Aorta (tissue), 5 donors: ENCODE data around the gene ACTR8. TPM values are rescaled to one million over a fixed set of nuclear protein-coding genes. Genes with fewer than 3 reads are reported as not detected.
"Not testable (repeated sequence)": the region's sequence is repeated elsewhere in the genome, so short reads cannot be mapped to it uniquely, and the experiment has no call there.

ENCODE experiments used
- ATAC-seq: fragments of 200-7000 bp; cut with Tn5 transposase; one replicate; pipeline ENCODE4 v1.9.1; 2022; ENCODE audit warnings: moderate library complexity; ENCODE audit not compliant: low FRiP score
- DNase-seq, 2 donors: peaks; one replicate each; pipeline ENCODE4 v3.0.0-alpha.2; 2020
- H3K27ac ChIP-seq, 2 donors: one replicate each; pipeline ENCODE4 v1.5.1; 2013; ENCODE audit warnings: low read length in 2 of 2, mild to moderate bottlenecking in 2 of 2, moderate library complexity in 2 of 2, control low read depth in 1 of 2, inconsistent platforms in 1 of 2, low read depth in 1 of 2
- H3K27me3 ChIP-seq, 2 donors: one replicate each; pipeline ENCODE4 v1.6.1; 2013; ENCODE audit warnings: control low read depth in 1 of 2, low read length in 1 of 2, mild to moderate bottlenecking in 1 of 2, moderate library complexity in 1 of 2; ENCODE audit not compliant: insufficient read depth in 2 of 2, control insufficient read depth in 1 of 2
- H3K36me3 ChIP-seq, 2 donors: one replicate each; pipeline ENCODE4 v1.6.1; 2013; ENCODE audit warnings: control low read depth in 1 of 2, low read length in 1 of 2, mild to moderate bottlenecking in 1 of 2; ENCODE audit not compliant: insufficient read depth in 2 of 2, control insufficient read depth in 1 of 2
- H3K4me1 ChIP-seq, 2 donors: one replicate each; pipeline ENCODE4 v1.6.1; 2013; ENCODE audit warnings: low read length in 2 of 2, control low read depth in 1 of 2, mild to moderate bottlenecking in 1 of 2, moderate library complexity in 1 of 2; ENCODE audit not compliant: insufficient read depth in 2 of 2, control insufficient read depth in 1 of 2
- H3K4me3 ChIP-seq, 2 donors: one replicate each; pipeline ENCODE4 v1.5.1; 2013; ENCODE audit warnings: low read length in 2 of 2, control low read depth in 1 of 2, mild to moderate bottlenecking in 1 of 2
- H3K9me3 ChIP-seq: one replicate; pipeline ENCODE4 v1.6.1; 2013; ENCODE audit warnings: mild to moderate bottlenecking, low read length; ENCODE audit not compliant: control insufficient read depth
- WGBS, 2 donors: extraction: QIAGEN DNeasy Blood & Tissue Kit; methylation state at CpG; one replicate each; pipeline ENCODE4 v1.1.7; 2013; 5-methylcytosine and 5-hydroxymethylcytosine counted together
- intact Hi-C, 2 donors: fragments of 100-400 bp; cut with DNase I; formaldehyde crosslinking; loops; one replicate each; pipeline versions ENCODE4 v1.14.2 to v1.15.0; 2022
- long read RNA-seq, 2 donors: library from polyadenylated mRNA; unstranded; transcript quantifications; one replicate each; pipeline ENCODE4 v2.0.0, GENCODE V29; 2020 to 2021
- polyA plus RNA-seq, 2 donors: library from polyadenylated mRNA; stranded (reverse); fragments of 200-250 nt; gene quantifications; one replicate each; pipeline ENCODE4 v1.2.3, GENCODE V29; 2013
- total RNA-seq, 2 donors: library from RNA; stranded (reverse); fragmentation: NEBNext Ultra II Directional; extraction: Animal tissue kit (Norgen Biotek cat#: 25700); gene quantifications; one replicate each; pipeline ENCODE4 v1.2.1, GENCODE V29; 2021
- donor health status: healthy with polysubstance abuse.
- donor health status: Bipolar disorder and iron deficiency.
- donor health status: DM: no; HTN: no; CAD: no.
- donor health status: DM: no; HTN: no; CAD: no.
- donor health status: DM: yes; HTN: yes; CAD: no.

The ACTR8 gene
- total RNA-seq (10 to 100 TPM; 18.9 to 29.1 TPM), polyA plus RNA-seq (10 to 100 TPM in 1 of 2 donors, 1 to 10 TPM in 1; 5.4 to 14.0 TPM)
- long read RNA-seq, donor 1, transcript ACTR8-201 (13 exons, 3,629 nt): major isoform, 20 of 30 reads
- long read RNA-seq, donor 1, partial matches to known transcripts: 3 of 30 reads
- long read RNA-seq, donor 1, other reads (novel, unspliced or antisense): 7 of 30 reads
- long read RNA-seq, donor 2, transcript ACTR8-201 (13 exons, 3,629 nt): major isoform, 7 of 10 reads
- long read RNA-seq, donor 2, partial matches to known transcripts: 0 of 10 reads
- long read RNA-seq, donor 2, other reads (novel, unspliced or antisense): 3 of 10 reads

GRCh38 chr3:53881691-53882593 is at the start of gene ACTR8:
TSS of gene ACTR8 (minus strand) at chr3:53882152. CDS start at chr3:53882101, 51 bp downstream.
- intact Hi-C loops: loop anchor here in 1 of 2 donors (10.0 kb wide), 1 partner anchor 537 kb away; the partner anchor contains the start of gene DCP1A
- H3K27ac ChIP-seq: peak within 1 kb of the TSS in 1 of 2 donors; percentile 77
- H3K4me1 ChIP-seq: no peaks in the 10 kb centered on the region
- peak within 1 kb of the TSS; percentile 67 to 95 for H3K4me3 ChIP-seq
- peaks cover 0 to 2% of the 10 kb centered on the region in 2 donors for H3K36me3 ChIP-seq
- WGBS, 2 donors: 1% methylated on average over 62 to 65 of the region's 65 CpGs
- peak; percentile 90 to 95 for DNase-seq
- H3K27me3 ChIP-seq: no peaks in the 10 kb centered on the region
- H3K9me3 ChIP-seq: no peaks in the 10 kb centered on the region
- peak; percentile 99 for ATAC-seq

- H3K36me3 ChIP-seq, H3K27me3 ChIP-seq, DNase-seq, H3K27ac ChIP-seq, intact Hi-C loops, H3K4me3 ChIP-seq, ATAC-seq, H3K4me1 ChIP-seq, H3K9me3 ChIP-seq: not testable (repeated sequence)
- 74 to 80% methylated on average over 26 to 30 of the region's 30 CpGs for WGBS, 2 donors
Measured at GRCh38 chr3:53927208-53927872, 45.4 kb upstream of the ACTR8 start.

GRCh38 chr3:53921296-53921695 is 39.3 kb upstream of the ACTR8 start:
- H3K27ac ChIP-seq: no peak overlapping the region
- no peak for ATAC-seq
- 57 to 58% methylated on average over 1 of the region's 1 CpG for WGBS, 2 donors
- no peak overlapping the region for H3K4me3 ChIP-seq
- H3K36me3 ChIP-seq: no peaks in the 10 kb centered on the region
- no peaks in the 10 kb centered on the region for H3K4me1 ChIP-seq
- no peak for DNase-seq
- H3K27me3 ChIP-seq: peaks cover 0 to 2% of the 10 kb centered on the region in 2 donors
- H3K9me3 ChIP-seq: no peaks in the 10 kb centered on the region
- intact Hi-C loops: no loop called here

- WGBS, 2 donors: 88 to 91% methylated on average over 2 of the region's 2 CpGs
- ATAC-seq: no peak
- intact Hi-C loops: no loop called here
- H3K4me3 ChIP-seq: no peak overlapping the region
- no peaks in the 10 kb centered on the region for H3K36me3 ChIP-seq
- H3K4me1 ChIP-seq: no peaks in the 10 kb centered on the region
- no peak overlapping the region for H3K27ac ChIP-seq
- DNase-seq: no peak
- H3K27me3 ChIP-seq: peaks cover 0 to 2% of the 10 kb centered on the region in 2 donors
- H3K9me3 ChIP-seq: no peaks in the 10 kb centered on the region
Measured at GRCh38 chr3:53919741-53920140, 37.8 kb upstream of the ACTR8 start.

GRCh38 chr3:53913401-53913800 is 31.4 kb upstream of the ACTR8 start:
- intact Hi-C loops: no loop called here
- Histone ChIP-seq H3K9me3 (peaks cover 2% of the 10 kb centered on the region), H3K4me1 (no peaks in the 10 kb centered on the region), H3K36me3 (no peaks in the 10 kb centered on the region), H3K4me3 (no peak overlapping the region), H3K27ac (no peak overlapping the region), H3K27me3 (no peaks in the 10 kb centered on the region)
- ATAC-seq: no peak
- no peak for DNase-seq
- WGBS, 2 donors: 90 to 93% methylated on average over 8 of the region's 8 CpGs

- ATAC-seq (no peak), DNase-seq (no peak)
- Histone ChIP-seq H3K4me3 (no peak overlapping the region), H3K36me3 (no peaks in the 10 kb centered on the region), H3K27me3 (no peaks in the 10 kb centered on the region), H3K27ac (no peak overlapping the region), H3K4me1 (no peaks in the 10 kb centered on the region), H3K9me3 (no peaks in the 10 kb centered on the region)
- 76 to 80% methylated on average over 5 of the region's 5 CpGs for WGBS, 2 donors
- intact Hi-C loops: no loop called here
Measured at GRCh38 chr3:53902711-53903110, 20.8 kb upstream of the ACTR8 start.

GRCh38 chr3:53902067-53902466 is 20.1 kb upstream of the ACTR8 start:
- H3K27me3 ChIP-seq: no peaks in the 10 kb centered on the region
- WGBS, 2 donors: 0 to 4% methylated on average over 1 of the region's 1 CpG
- no peaks in the 10 kb centered on the region for H3K4me1 ChIP-seq
- intact Hi-C loops: no loop called here
- H3K4me3 ChIP-seq: no peak overlapping the region
- H3K9me3 ChIP-seq: no peaks in the 10 kb centered on the region
- H3K27ac ChIP-seq: no peak overlapping the region
- ATAC-seq (no peak), DNase-seq (no peak)
- H3K36me3 ChIP-seq: no peaks in the 10 kb centered on the region

GRCh38 chr3:53900666-53901331 is 18.8 kb upstream of the ACTR8 start:
- intact Hi-C loops: no loop called here
- H3K27me3 ChIP-seq: no peaks in the 10 kb centered on the region
- no peaks in the 10 kb centered on the region for H3K9me3 ChIP-seq
- H3K4me3 ChIP-seq: no peak overlapping the region
- 84 to 85% methylated on average over 2 of the region's 2 CpGs for WGBS, 2 donors
- no peaks in the 10 kb centered on the region for H3K4me1 ChIP-seq
- ATAC-seq: no peak
- no peak overlapping the region for H3K27ac ChIP-seq
- no peaks in the 10 kb centered on the region for H3K36me3 ChIP-seq
- no peak for DNase-seq
